SK-N-SH treated with all-trans-retinoic acid at 6 μM for 48 hours (cell line): ENCODE data around the gene SERTAD1.

ENCODE experiments used
- ATAC-seq: fragments of 200-7000 bp; cut with Tn5 transposase; 3 replicates; pipeline ENCODE4 v1.9.1; 2020; ENCODE audit warnings: mild to moderate bottlenecking, moderate library complexity
- BACH2 ChIP-seq: fragments of 250-450 bp; sonication (Bioruptor Pico); IDR thresholded peaks from 2 replicates; pipeline ENCODE4 v1.9.0; 2021; ENCODE audit warnings: mild to moderate bottlenecking, borderline replicate concordance
- CSDC2 ChIP-seq: fragments of 250-450 bp; sonication (Bioruptor Pico); IDR thresholded peaks from 2 replicates; pipeline ENCODE4 v1.5.0; 2020; ENCODE audit warnings: mild to moderate bottlenecking, moderate library complexity
- ESRRG ChIP-seq: fragments of 250-450 bp; sonication (Bioruptor Pico); IDR thresholded peaks from 2 replicates; pipeline ENCODE4 v1.6.1; 2021; ENCODE audit warnings: mild to moderate bottlenecking
- GLIS3 ChIP-seq: fragments of 250-450 bp; sonication (Bioruptor Pico); IDR thresholded peaks from 2 replicates; pipeline ENCODE4 v1.5.0; 2020; ENCODE audit warnings: mild to moderate bottlenecking, moderate library complexity
- ISL1 ChIP-seq: fragments of 250-450 bp; sonication (Bioruptor Pico); IDR thresholded peaks from 2 replicates; pipeline ENCODE4 v2.1.2; 2022; ENCODE audit warnings: mild to moderate bottlenecking, moderate library complexity
- OSR1 ChIP-seq: fragments of 250-450 bp; sonication (Bioruptor Pico); IDR thresholded peaks from 2 replicates; pipeline ENCODE4 v1.8.0; 2022; ENCODE audit warnings: moderate library complexity, mild to moderate bottlenecking, inconsistent platforms
- PATZ1 ChIP-seq: fragments of 250-450 bp; sonication (Bioruptor Pico); IDR thresholded peaks from 2 replicates; pipeline ENCODE4 v1.8.0; 2020; ENCODE audit warnings: mild to moderate bottlenecking, moderate library complexity, borderline replicate concordance
- POU6F1 ChIP-seq: fragments of 250-450 bp; sonication (Bioruptor Pico); IDR thresholded peaks from 2 replicates; pipeline ENCODE4 v1.8.0; 2021; ENCODE audit warnings: low read depth, mild to moderate bottlenecking, moderate library complexity, borderline replicate concordance
- PPARA ChIP-seq: fragments of 250-450 bp; sonication (Bioruptor Pico); IDR thresholded peaks from 2 replicates; pipeline ENCODE4 v1.5.0; 2020; ENCODE audit warnings: mild to moderate bottlenecking, borderline replicate concordance
- RARB ChIP-seq: fragments of 250-450 bp; sonication (Bioruptor Pico); IDR thresholded peaks from 2 replicates; pipeline ENCODE4 v1.8.0; 2021; ENCODE audit warnings: mild to moderate bottlenecking, moderate library complexity
- SNAI2 ChIP-seq: fragments of 250-450 bp; sonication (Bioruptor Pico); IDR thresholded peaks from 2 replicates; pipeline ENCODE4 v1.5.0; 2020; ENCODE audit warnings: mild to moderate bottlenecking, moderate library complexity
- TCF4 ChIP-seq: fragments of 250-450 bp; sonication (Bioruptor Pico); IDR thresholded peaks from 2 replicates; pipeline ENCODE4 v1.8.0; 2021; ENCODE audit warnings: mild to moderate bottlenecking, moderate library complexity, borderline replicate concordance
- TOX ChIP-seq: fragments of 250-450 bp; sonication (Bioruptor Pico); IDR thresholded peaks from 2 replicates; pipeline ENCODE4 v1.8.0; 2021; ENCODE audit warnings: mild to moderate bottlenecking, moderate library complexity, borderline replicate concordance
- TSHZ2 ChIP-seq: fragments of 250-450 bp; sonication (Bioruptor Pico); IDR thresholded peaks from 2 replicates; pipeline ENCODE4 v1.5.0; 2020; ENCODE audit warnings: mild to moderate bottlenecking, moderate library complexity
- ZC3H10 ChIP-seq: fragments of 250-450 bp; sonication (Bioruptor Pico); IDR thresholded peaks from 2 replicates; pipeline ENCODE4 v1.5.1; 2021; ENCODE audit warnings: mild to moderate bottlenecking, moderate library complexity
- ZFP30 ChIP-seq: fragments of 450-650 bp; formaldehyde crosslinking; IDR thresholded peaks from 2 replicates; pipeline ENCODE4 v1.5.0; 2022; ENCODE audit warnings: mild to moderate bottlenecking, moderate library complexity
- ZNF565 ChIP-seq: fragments of 450-650 bp; formaldehyde crosslinking; conservative IDR thresholded peaks from 2 replicates; pipeline ENCODE4 v1.5.0; 2020; ENCODE audit warnings: low read depth, mild to moderate bottlenecking, moderate library complexity
- ZNF70 ChIP-seq: fragments of 450-650 bp; formaldehyde crosslinking; IDR thresholded peaks from 2 replicates; pipeline ENCODE4 v1.5.0; 2020; ENCODE audit warnings: mild to moderate bottlenecking, moderate library complexity
- ZNF8 ChIP-seq: fragments of 450-650 bp; formaldehyde crosslinking; IDR thresholded peaks from 2 replicates; pipeline ENCODE4 v1.5.0; 2020; ENCODE audit warnings: mild to moderate bottlenecking, moderate library complexity
- TF ChIP-seq, protein P1 (sequence below): fragments of 250-450 bp; sonication (Bioruptor Pico); IDR thresholded peaks from 2 replicates; pipeline ENCODE4 v1.5.1; 2021; ENCODE audit warnings: mild to moderate bottlenecking, moderate library complexity

Gene SERTAD1

GRCh38 chr19:40388481-40388880, 37.3 kb downstream of the SERTAD1 start:
- ATAC-seq: no peak

GRCh38 chr19:40387155-40387554, 38.6 kb downstream of the SERTAD1 start:
- no peak for ATAC-seq
- TF ChIP-seq SNAI2 (CRISPR knock-in tag): no peak
- TF ChIP-seq ISL1 (CRISPR knock-in tag): no peak
- no peak for TF ChIP-seq ESRRG (CRISPR knock-in tag)
- no peak for TF ChIP-seq PATZ1 (CRISPR knock-in tag)
- TF ChIP-seq TSHZ2 (CRISPR knock-in tag): no peak
- no peak for TF ChIP-seq OSR1 (CRISPR knock-in tag)
- TF ChIP-seq GLIS3 (CRISPR knock-in tag): no peak
- no peak for TF ChIP-seq TCF4 (CRISPR knock-in tag)
- TF ChIP-seq POU6F1 (CRISPR knock-in tag): no peak
- no peak for TF ChIP-seq ZNF565 (CRISPR knock-in tag)

More at GRCh38 chr19:40388481-40388880, 37.3 kb downstream of the SERTAD1 start:
- no peak for TF ChIP-seq ISL1 (CRISPR knock-in tag)
- TF ChIP-seq TOX (CRISPR knock-in tag): no peak
- no peak for TF ChIP-seq TCF4 (CRISPR knock-in tag)
- no peak for TF ChIP-seq ESRRG (CRISPR knock-in tag)
- no peak for TF ChIP-seq RARB (CRISPR knock-in tag)
- no peak for TF ChIP-seq POU6F1 (CRISPR knock-in tag)
- TF ChIP-seq PPARA (CRISPR knock-in tag): no peak
- TF ChIP-seq PATZ1 (CRISPR knock-in tag): no peak
- no peak for TF ChIP-seq ZFP30 (CRISPR knock-in tag)
- TF ChIP-seq ZC3H10: no peak
- TF ChIP-seq OSR1 (CRISPR knock-in tag): no peak
- TF ChIP-seq BACH2: no peak
- no peak for TF ChIP-seq CSDC2 (CRISPR knock-in tag)
- no peak for TF ChIP-seq TSHZ2 (CRISPR knock-in tag)
- no peak for TF ChIP-seq ZNF565 (CRISPR knock-in tag)
- TF ChIP-seq ZNF8 (CRISPR knock-in tag): no peak
- TF ChIP-seq, protein P1, sequence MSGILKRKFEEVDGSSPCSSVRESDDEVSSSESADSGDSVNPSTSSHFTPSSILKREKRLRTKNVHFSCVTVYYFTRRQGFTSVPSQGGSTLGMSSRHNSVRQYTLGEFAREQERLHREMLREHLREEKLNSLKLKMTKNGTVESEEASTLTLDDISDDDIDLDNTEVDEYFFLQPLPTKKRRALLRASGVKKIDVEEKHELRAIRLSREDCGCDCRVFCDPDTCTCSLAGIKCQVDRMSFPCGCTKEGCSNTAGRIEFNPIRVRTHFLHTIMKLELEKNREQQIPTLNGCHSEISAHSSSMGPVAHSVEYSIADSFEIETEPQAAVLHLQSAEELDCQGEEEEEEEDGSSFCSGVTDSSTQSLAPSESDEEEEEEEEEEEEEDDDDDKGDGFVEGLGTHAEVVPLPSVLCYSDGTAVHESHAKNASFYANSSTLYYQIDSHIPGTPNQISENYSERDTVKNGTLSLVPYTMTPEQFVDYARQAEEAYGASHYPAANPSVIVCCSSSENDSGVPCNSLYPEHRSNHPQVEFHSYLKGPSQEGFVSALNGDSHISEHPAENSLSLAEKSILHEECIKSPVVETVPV (CRISPR knock-in tag): no peak
- no peak for TF ChIP-seq ZNF70
